ENCODE measurements around the gene SLC25A15.
A peak's percentile ranks its signal among the peaks of the same experiment; 100 is the strongest.
"Not testable (repeated sequence)": the region's sequence is repeated elsewhere in the genome, so short reads cannot be mapped to it uniquely, and the experiment has no call there.

The SLC25A15 gene

GRCh38 chr13:40776232-40776631 lies 13.2 kb upstream of the SLC25A15 start:
- DNase-seq: no peak
- TF ChIP-seq POLR2A (IDR thresholded peaks at IDR 0.05; ENCODE audit: low read length) (no peak), GATA1 (IDR thresholded peaks at IDR 0.05; ENCODE audit: low read depth, low read length) (no peak)

GRCh38 chr13:40776681-40777165 lies 12.7 kb upstream of the SLC25A15 start:
- peak; percentile 44 to 52 for DNase-seq
- TF ChIP-seq GATA1 (IDR thresholded peaks at IDR 0.05; ENCODE audit: low read depth, low read length): no peak
- no peak for TF ChIP-seq POLR2A (IDR thresholded peaks at IDR 0.05; ENCODE audit: low read length)

GRCh38 chr13:40777166-40777808 lies 12.1 kb upstream of the SLC25A15 start:
- DNase-seq: peak; percentile 81 to 86
- TF ChIP-seq POLR2A (IDR thresholded peaks at IDR 0.05; ENCODE audit: low read length) (no peak), GATA1 (IDR thresholded peaks at IDR 0.05; ENCODE audit: low read depth, low read length) (no peak)

GRCh38 chr13:40777809-40778175 lies 11.6 kb upstream of the SLC25A15 start:
- TF ChIP-seq GATA1 (IDR thresholded peaks at IDR 0.05; ENCODE audit: low read depth, low read length) (no peak), POLR2A (IDR thresholded peaks at IDR 0.05; ENCODE audit: low read length) (no peak)
- no peak for DNase-seq

- DNase-seq: no peak
- TF ChIP-seq POLR2A (IDR thresholded peaks at IDR 0.05; ENCODE audit: low read length): no peak
- TF ChIP-seq GATA1 (IDR thresholded peaks at IDR 0.05; ENCODE audit: low read depth, low read length): no peak
Measured at GRCh38 chr13:40779049-40779448, 10.4 kb upstream of the SLC25A15 start.

GRCh38 chr13:40779796-40780285 lies 9.6 kb upstream of the SLC25A15 start:
- no peak for DNase-seq
- TF ChIP-seq GATA1 (IDR thresholded peaks at IDR 0.05; ENCODE audit: low read depth, low read length) (no peak), POLR2A (IDR thresholded peaks at IDR 0.05; ENCODE audit: low read length) (no peak)

GRCh38 chr13:40780822-40781401 lies 8.5 kb upstream of the SLC25A15 start:
- peak in 1 of 2 experiments; percentile 16 for DNase-seq
- TF ChIP-seq GATA1 (IDR thresholded peaks at IDR 0.05; ENCODE audit: low read depth, low read length): no peak
- no peak for TF ChIP-seq POLR2A (IDR thresholded peaks at IDR 0.05; ENCODE audit: low read length)

GRCh38 chr13:40781717-40782116 lies 7.7 kb upstream of the SLC25A15 start:
- no peak for DNase-seq
- no peak for TF ChIP-seq GATA1 (IDR thresholded peaks at IDR 0.05; ENCODE audit: low read depth, low read length)
- TF ChIP-seq POLR2A (IDR thresholded peaks at IDR 0.05; ENCODE audit: low read length): no peak

- not testable (repeated sequence) for DNase-seq
Measured at GRCh38 chr13:40782971-40783370, 6.4 kb upstream of the SLC25A15 start.

- no peak for DNase-seq
- TF ChIP-seq POLR2A (IDR thresholded peaks at IDR 0.05; ENCODE audit: low read length): no peak
- TF ChIP-seq GATA1 (IDR thresholded peaks at IDR 0.05; ENCODE audit: low read depth, low read length): no peak
Measured at GRCh38 chr13:40784540-40784939, 4.9 kb upstream of the SLC25A15 start.

- DNase-seq: peak; percentile 22 to 24
- TF ChIP-seq POLR2A (IDR thresholded peaks at IDR 0.05; ENCODE audit: low read length) (no peak), GATA1 (IDR thresholded peaks at IDR 0.05; ENCODE audit: low read depth, low read length) (no peak)
Measured at GRCh38 chr13:40786568-40786996, 2.8 kb upstream of the SLC25A15 start.

GRCh38 chr13:40787062-40787461 lies 2.3 kb upstream of the SLC25A15 start:
- peak; percentile 16 to 42 for DNase-seq
- TF ChIP-seq POLR2A (IDR thresholded peaks at IDR 0.05; ENCODE audit: low read length) (no peak), GATA1 (IDR thresholded peaks at IDR 0.05; ENCODE audit: low read depth, low read length) (no peak)

- peak; percentile 17 to 23 for DNase-seq
Measured at GRCh38 chr13:40788540-40789274, 704 bp upstream of the SLC25A15 start.

- no peak for DNase-seq
- no peak for TF ChIP-seq GATA1 (IDR thresholded peaks at IDR 0.05; ENCODE audit: low read depth, low read length)
- TF ChIP-seq POLR2A (IDR thresholded peaks at IDR 0.05; ENCODE audit: low read length): no peak
Measured at GRCh38 chr13:40790154-40790616, 774 bp downstream of the SLC25A15 start.

All from erythroblast (primary cell).